ENCODE measurements around the gene MID1IP1. TPM values are rescaled to one million over a fixed set of nuclear protein-coding genes. Genes with fewer than 3 reads are reported as not detected.

The MID1IP1 gene
- total and polyA plus RNA-seq, 10 of the 15 experiments (the other 5 are each of a cell fraction or from before 2014, with no cell fraction given), result 0.21 to 62.2 (median 14.6) TPM

DNA sequence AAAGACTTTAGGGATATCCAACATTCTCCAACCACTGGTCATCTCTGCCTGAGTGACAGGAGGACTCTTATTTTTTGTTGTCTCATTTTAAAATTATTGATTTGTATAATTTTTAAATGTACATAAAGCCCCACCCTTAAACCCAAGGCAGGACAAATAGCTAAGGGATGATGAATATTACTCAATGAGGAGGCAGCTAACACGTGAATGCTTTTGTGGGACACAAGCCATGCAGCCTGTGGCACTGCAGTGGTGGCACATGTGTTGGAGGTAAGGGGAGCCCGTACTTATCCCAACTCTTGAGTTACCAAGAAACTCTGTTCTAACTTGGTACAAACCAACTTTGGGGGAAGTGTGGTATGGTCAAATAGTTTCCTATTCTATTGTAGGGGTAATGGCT lies 19.5 kb downstream of the MID1IP1 start:
- ChIA-PET SMC1A (ENCODE audit: uncharacterized antibody, unreplicated experiment) (interaction anchor here (0.6 kb wide), 1 partner anchor 1084 kb away, joined by 3 read pairs; no protein-coding TSS in a partner anchor), RAD21 (ENCODE audit: unreplicated experiment) (no interaction called here), POLR2A (no interaction called here), CTCF (interaction anchor here (1.5 kb wide), 1 partner anchor 21 kb away, joined by 3 read pairs; no protein-coding TSS in a partner anchor)
- 33% methylated on average over 2 of the region's 2 CpGs for WGBS (ENCODE audit: insufficient coverage, insufficient replicate concordance, low lambda C conversion rate, missing lambda C conversion rate)
- ATAC-seq (no peak), DNase-seq (ENCODE audit: low read depth, low spot score) (no peak), FAIRE-seq (no peak)
- intact Hi-C loops (cut with micrococcal nuclease; ENCODE audit: unreplicated experiment) (no loop called here), in situ Hi-C loops (cut with MboI) (no loop called here)
- no peak overlapping the region for H3K27ac ChIP-seq (ENCODE audit: control insufficient read depth, insufficient read depth)
- BruUV-seq (replicated peaks), result no TSS peak
- H3K4me3 ChIP-seq, result no peak overlapping the region
- no peak overlapping the region for H3K9ac ChIP-seq (ENCODE audit: control insufficient read depth, insufficient read depth, low read length)
- no peaks in the 10 kb centered on the region for H3K9me3 ChIP-seq (replicated peaks; ENCODE audit: control insufficient read depth, insufficient read depth, low read length)
- H2AFZ ChIP-seq (ENCODE audit: control insufficient read depth, low read depth, low read length), result no peak overlapping the region
- no peaks in the 10 kb centered on the region for H3K4me1 ChIP-seq (ENCODE audit: control insufficient read depth, insufficient read depth, low read length)
- no peaks in the 10 kb centered on the region for H3K36me3 ChIP-seq (ENCODE audit: control insufficient read depth in 2 of 2, insufficient read depth in 2 of 2, low read length in 1 of 2)
- H3K79me2 ChIP-seq (ENCODE audit: control insufficient read depth, insufficient read depth, low read length), result no peaks in the 10 kb centered on the region
- H4K20me1 ChIP-seq (ENCODE audit: control insufficient read depth, insufficient read depth), result no peaks in the 10 kb centered on the region
- H3K4me2 ChIP-seq (ENCODE audit: control insufficient read depth, insufficient read depth), result no peak overlapping the region
- H3K27me3 ChIP-seq (replicated peaks in 1 of 2; ENCODE audit: control insufficient read depth in 2 of 2, insufficient read depth in 2 of 2, low read length in 1 of 2), result no peaks in the 10 kb centered on the region
- TF ChIP-seq WRNIP1 (IDR thresholded peaks at IDR 0.05; ENCODE audit: borderline replicate concordance, low read depth, low read length) (no peak), SMARCA5 (IDR thresholded peaks at IDR 0.05) (no peak), NR2F1 (conservative IDR thresholded peaks at IDR 0.05) (no peak), ZZZ3 (IDR thresholded peaks at IDR 0.05; ENCODE audit: control insufficient read depth, insufficient read length, low read depth) (no peak), TCF7 (IDR thresholded peaks at IDR 0.05; ENCODE audit: borderline replicate concordance) (no peak), BMI1 (IDR thresholded peaks at IDR 0.05; ENCODE audit: borderline replicate concordance) (no peak), EGR1 (IDR thresholded peaks at IDR 0.05; ENCODE audit: borderline replicate concordance in 1 of 2, low read depth in 2 of 2, low read length in 2 of 2) (no peak), POLR2A (IDR thresholded peaks at IDR 0.05; ENCODE audit: low read depth, low read length) (no peak)
- TF ChIP-seq, protein P1, sequence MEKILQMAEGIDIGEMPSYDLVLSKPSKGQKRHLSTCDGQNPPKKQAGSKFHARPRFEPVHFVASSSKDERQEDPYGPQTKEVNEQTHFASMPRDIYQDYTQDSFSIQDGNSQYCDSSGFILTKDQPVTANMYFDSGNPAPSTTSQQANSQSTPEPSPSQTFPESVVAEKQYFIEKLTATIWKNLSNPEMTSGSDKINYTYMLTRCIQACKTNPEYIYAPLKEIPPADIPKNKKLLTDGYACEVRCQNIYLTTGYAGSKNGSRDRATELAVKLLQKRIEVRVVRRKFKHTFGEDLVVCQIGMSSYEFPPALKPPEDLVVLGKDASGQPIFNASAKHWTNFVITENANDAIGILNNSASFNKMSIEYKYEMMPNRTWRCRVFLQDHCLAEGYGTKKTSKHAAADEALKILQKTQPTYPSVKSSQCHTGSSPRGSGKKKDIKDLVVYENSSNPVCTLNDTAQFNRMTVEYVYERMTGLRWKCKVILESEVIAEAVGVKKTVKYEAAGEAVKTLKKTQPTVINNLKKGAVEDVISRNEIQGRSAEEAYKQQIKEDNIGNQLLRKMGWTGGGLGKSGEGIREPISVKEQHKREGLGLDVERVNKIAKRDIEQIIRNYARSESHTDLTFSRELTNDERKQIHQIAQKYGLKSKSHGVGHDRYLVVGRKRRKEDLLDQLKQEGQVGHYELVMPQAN (conservative IDR thresholded peaks at IDR 0.05), result no peak
